Smooth muscle cell (in vitro differentiated cells): ENCODE measurements around the gene GRIA3. TPM values are rescaled to one million over a fixed set of nuclear protein-coding genes. Genes with fewer than 3 reads are reported as not detected.

Experiments
- DNase-seq: peaks from one replicate; lab custom pipeline; 2025; ENCODE audit not compliant: unreplicated experiment; lab: John Stamatoyannopoulos, UW
- H2AFZ ChIP-seq: fragments of 200-600 bp; sonication (generic); 2 replicates; pipeline ENCODE4 v1.6.0; 2016; ENCODE audit warnings: antibody characterized with exemption, low read depth, mild to moderate bottlenecking
- H3F3A ChIP-seq: fragments of 200-600 bp; sonication (generic); 2 replicates; pipeline ENCODE4 v1.6.0; 2017; ENCODE audit warnings: antibody characterized with exemption, low read depth
- H3K27ac ChIP-seq: fragments of 200-600 bp; sonication (generic); 2 replicates; pipeline ENCODE4 v1.5.1; 2016; ENCODE audit warnings: low read depth, mild to moderate bottlenecking
- H3K27me3 ChIP-seq: fragments of 200-600 bp; sonication (generic); 2 replicates; pipeline ENCODE4 v1.6.1; 2016; ENCODE audit warnings: low read depth, mild to moderate bottlenecking
- H3K36me3 ChIP-seq: fragments of 200-600 bp; sonication (generic); 2 replicates; pipeline ENCODE4 v1.5.1; 2016; ENCODE audit warnings: low read depth
- H3K4me1 ChIP-seq: fragments of 200-600 bp; sonication (generic); 2 replicates; pipeline ENCODE4 v1.5.1; 2016; ENCODE audit warnings: low read depth
- H3K4me2 ChIP-seq: fragments of 200-600 bp; sonication (generic); 2 replicates; pipeline ENCODE4 v1.6.0; 2016; ENCODE audit warnings: mild to moderate bottlenecking
- H3K4me3 ChIP-seq: fragments of 200-600 bp; sonication (generic); 2 replicates; pipeline ENCODE4 v1.5.1; 2016; ENCODE audit warnings: mild to moderate bottlenecking
- H3K79me2 ChIP-seq: fragments of 200-600 bp; sonication (generic); 2 replicates; pipeline ENCODE4 v1.6.0; 2016; ENCODE audit warnings: low read depth, mild to moderate bottlenecking
- H3K9ac ChIP-seq: fragments of 200-600 bp; sonication (generic); 2 replicates; pipeline ENCODE4 v1.6.0; 2016; ENCODE audit warnings: low read depth
- H3K9me3 ChIP-seq: fragments of 200-600 bp; sonication (generic); replicated peaks from 2 replicates; pipeline ENCODE4 v1.5.1; 2016; ENCODE audit warnings: low read depth
- H4K20me1 ChIP-seq: fragments of 200-600 bp; sonication (generic); 2 replicates; pipeline ENCODE4 v1.6.0; 2016; ENCODE audit warnings: low read depth
- WGBS: methylation state at CpG from one replicate; pipeline ENCODE4 v1.1.7; 2016; ENCODE audit warnings: low lambda C conversion rate; 5-methylcytosine and 5-hydroxymethylcytosine counted together
- polyA plus RNA-seq: library from polyadenylated mRNA; unstranded; fragments of >200 nt; fragmentation: Nextera tagmentation; extraction: Ambion mirVana; gene quantifications from 2 replicates; pipeline ENCODE4 v1.2.1, GENCODE V29; 2016
- total RNA-seq: library from RNA; depleted of rRNA; stranded (reverse); fragments of >200 nt; gene quantifications from 2 replicates; pipeline ENCODE4 v1.2.3, GENCODE V29; 2014
- TF ChIP-seq, protein P1 (sequence below): fragments of 200-600 bp; sonication (generic); IDR thresholded peaks from 2 replicates; pipeline ENCODE4 v1.5.1; 2017; ENCODE audit warnings: borderline replicate concordance, mild to moderate bottlenecking, antibody characterized with exemption; ENCODE audit not compliant: insufficient read depth, poor library complexity, severe bottlenecking

GRIA3 gene
- total and polyA plus RNA-seq, 2 experiments from 2014 or later = 7.2 to 12.7 TPM

- Histone ChIP-seq H3K79me2 (no peaks in the 10 kb centered on the region), H3K9me3 (no peaks in the 10 kb centered on the region), H3K4me3 (no peak overlapping the region), H3K27ac (no peak overlapping the region), H3F3A (no peaks in the 10 kb centered on the region), H3K36me3 (no peaks in the 10 kb centered on the region), H3K27me3 (no peaks in the 10 kb centered on the region), H4K20me1 (no peaks in the 10 kb centered on the region), H3K4me1 (no peaks in the 10 kb centered on the region), H2AFZ (no peak overlapping the region), H3K4me2 (no peak overlapping the region), H3K9ac (no peak overlapping the region)
- 29% methylated on average over 2 of the region's 2 CpGs for WGBS
- DNase-seq = no peak
- TF ChIP-seq, protein P1, sequence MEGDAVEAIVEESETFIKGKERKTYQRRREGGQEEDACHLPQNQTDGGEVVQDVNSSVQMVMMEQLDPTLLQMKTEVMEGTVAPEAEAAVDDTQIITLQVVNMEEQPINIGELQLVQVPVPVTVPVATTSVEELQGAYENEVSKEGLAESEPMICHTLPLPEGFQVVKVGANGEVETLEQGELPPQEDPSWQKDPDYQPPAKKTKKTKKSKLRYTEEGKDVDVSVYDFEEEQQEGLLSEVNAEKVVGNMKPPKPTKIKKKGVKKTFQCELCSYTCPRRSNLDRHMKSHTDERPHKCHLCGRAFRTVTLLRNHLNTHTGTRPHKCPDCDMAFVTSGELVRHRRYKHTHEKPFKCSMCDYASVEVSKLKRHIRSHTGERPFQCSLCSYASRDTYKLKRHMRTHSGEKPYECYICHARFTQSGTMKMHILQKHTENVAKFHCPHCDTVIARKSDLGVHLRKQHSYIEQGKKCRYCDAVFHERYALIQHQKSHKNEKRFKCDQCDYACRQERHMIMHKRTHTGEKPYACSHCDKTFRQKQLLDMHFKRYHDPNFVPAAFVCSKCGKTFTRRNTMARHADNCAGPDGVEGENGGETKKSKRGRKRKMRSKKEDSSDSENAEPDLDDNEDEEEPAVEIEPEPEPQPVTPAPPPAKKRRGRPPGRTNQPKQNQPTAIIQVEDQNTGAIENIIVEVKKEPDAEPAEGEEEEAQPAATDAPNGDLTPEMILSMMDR = no peak
These were observed 291.1 kb downstream of the GRIA3 start for GRCh38 chrX:123475068-123475724.

DNA sequence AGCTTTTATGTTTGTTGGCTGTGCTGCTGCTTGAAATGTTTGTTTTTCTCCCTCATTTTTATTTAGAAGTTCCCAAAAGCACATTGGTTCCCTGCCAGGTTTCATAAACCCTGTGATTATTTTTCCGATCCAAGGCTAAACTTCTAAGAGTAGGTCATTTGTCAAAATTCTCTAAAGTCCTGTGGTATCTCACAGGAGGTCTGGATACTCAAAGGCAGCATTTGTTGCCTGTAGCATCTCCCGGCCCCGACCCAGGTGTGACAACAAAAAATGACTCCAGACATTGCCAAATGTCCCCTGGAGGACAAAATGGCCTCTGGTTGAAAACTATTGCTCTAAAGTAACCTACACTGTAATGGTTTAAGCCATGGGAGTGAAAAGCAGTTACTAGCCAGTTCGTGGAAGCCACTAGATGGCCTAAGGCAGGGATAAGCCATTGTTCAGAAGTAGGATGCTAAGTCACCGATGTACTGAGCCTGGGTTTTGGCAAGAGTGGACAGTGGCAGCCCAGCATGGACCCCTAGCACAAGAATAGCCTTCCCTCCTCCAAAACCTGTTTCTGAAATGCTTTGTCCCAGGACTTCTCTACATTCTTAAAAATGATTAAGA is 292.6 kb downstream of the GRIA3 start:
- no peaks in the 10 kb centered on the region for H3K27me3 ChIP-seq
- H3K9me3 ChIP-seq = no peaks in the 10 kb centered on the region
- no peak overlapping the region for H2AFZ ChIP-seq
- H3F3A ChIP-seq = no peaks in the 10 kb centered on the region
- H3K79me2 ChIP-seq = no peaks in the 10 kb centered on the region
- DNase-seq = no peak
- 65% methylated on average over 5 of the region's 5 CpGs for WGBS
- H3K27ac ChIP-seq = no peak overlapping the region
- H3K4me1 ChIP-seq = no peaks in the 10 kb centered on the region
- no peak overlapping the region for H3K9ac ChIP-seq
- no peaks in the 10 kb centered on the region for H3K36me3 ChIP-seq
- no peak overlapping the region for H3K4me2 ChIP-seq
- no peaks in the 10 kb centered on the region for H4K20me1 ChIP-seq
- H3K4me3 ChIP-seq = no peak overlapping the region
- TF ChIP-seq, protein P1 = no peak

DNA sequence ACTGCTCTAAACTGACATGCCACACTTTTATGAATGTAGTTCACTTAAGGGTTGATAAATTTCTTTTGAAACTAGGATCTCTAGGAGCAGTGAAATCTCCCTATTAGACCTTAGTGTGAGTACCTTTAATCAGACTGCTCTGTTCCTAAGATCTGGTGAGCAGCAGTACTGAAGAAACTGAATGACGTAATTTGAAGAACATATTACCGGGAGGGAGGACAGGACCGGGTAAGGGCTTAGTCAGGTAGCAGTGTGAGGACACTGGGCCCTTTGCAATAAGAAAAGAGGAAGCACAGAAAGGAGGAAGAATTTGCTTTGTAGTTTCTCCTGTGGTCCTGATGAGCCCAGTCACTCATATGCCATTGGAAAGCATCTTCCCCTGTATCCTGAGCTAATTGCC is 293.6 kb downstream of the GRIA3 start:
- H3K9ac ChIP-seq = no peak overlapping the region

More for the DNA sequence above, 293.6 kb downstream of the GRIA3 start:
- H3K4me3 ChIP-seq = no peak overlapping the region
- no peaks in the 10 kb centered on the region for H3K4me1 ChIP-seq
- no peaks in the 10 kb centered on the region for H3F3A ChIP-seq
- no peak overlapping the region for H2AFZ ChIP-seq
- no peak overlapping the region for H3K27ac ChIP-seq
- H3K4me2 ChIP-seq = no peak overlapping the region
- DNase-seq = no peak
- H3K27me3 ChIP-seq = no peaks in the 10 kb centered on the region
- no peaks in the 10 kb centered on the region for H3K9me3 ChIP-seq
- H4K20me1 ChIP-seq = no peaks in the 10 kb centered on the region
- 88% methylated on average over 3 of the region's 3 CpGs for WGBS
- H3K36me3 ChIP-seq = no peaks in the 10 kb centered on the region
- TF ChIP-seq, protein P1 = no peak
- no peaks in the 10 kb centered on the region for H3K79me2 ChIP-seq
